ENCODE results near the gene TBCC. TPM values are rescaled to one million over a fixed set of nuclear protein-coding genes. Genes with fewer than 3 reads are reported as not detected.

TBCC gene
- total and polyA plus RNA-seq, 2 of the 13 experiments (the other 11 are each of a cell fraction or from before 2014, with no cell fraction given) = 14.8 to 36.1 TPM

DNA sequence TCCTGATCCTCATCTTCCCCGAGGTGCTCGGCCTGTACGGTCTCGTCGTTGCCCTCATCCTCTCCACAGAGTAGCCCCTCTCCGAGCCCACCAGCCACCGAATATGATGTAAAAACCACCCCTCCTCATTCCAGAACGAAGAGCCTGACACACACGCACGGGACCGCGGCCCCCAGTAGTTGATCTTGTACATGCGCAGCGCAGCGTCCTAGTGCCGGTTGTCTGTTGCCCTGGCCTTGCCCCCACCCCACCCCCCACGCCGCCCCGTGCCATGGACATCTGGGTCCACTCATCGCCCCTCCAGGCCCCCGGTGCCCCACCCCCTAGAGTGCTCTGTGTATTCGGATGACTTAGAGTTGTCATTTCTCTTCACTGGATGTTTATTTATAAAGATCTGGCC lies 18.3 kb downstream of the TBCC start:
- intact Hi-C loops (cut with micrococcal nuclease; ENCODE audit: unreplicated experiment) (loop anchor here (5.0 kb wide), 1 partner anchor 165 kb away; a partner anchor contains a TSS), in situ Hi-C loops (cut with HindIII; ENCODE audit: extremely low pct_ligation_motif_present, low pct_unique_long_range_greater_than_20kb) (loop anchor here (5.0 kb wide), 1 partner anchor 65 kb away; no protein-coding TSS in a partner anchor)
- ChIA-PET CTCF (ENCODE audit: low intra/inter-chr PET ratio, low total read pairs) (interaction anchor here (1.9 kb wide), 1 partner anchor 66 kb away, joined by 29 read pairs; no protein-coding TSS in a partner anchor), POLR2A (interaction anchor here (2.0 to 2.4 kb wide), 2 partner anchors 18 to 55 kb away, joined by 5 to 14 read pairs; partner anchors contain the start of gene TBCC)
- Histone ChIP-seq H3K36me3 (replicated peaks in 1 of 2; ENCODE audit: control insufficient read depth in 1 of 2, insufficient read depth in 2 of 2, low read length in 2 of 2) (no peaks in the 10 kb centered on the region), H3K27ac (ENCODE audit: extremely low read length, insufficient read depth, low read length) (no peak overlapping the region), H3K4me3 (replicated peaks in 1 of 3; ENCODE audit: insufficient read depth in 1 of 3, low read depth in 2 of 3, low read length in 3 of 3) (no peak overlapping the region), H3K4me1 (ENCODE audit: insufficient read depth, low read length) (peaks cover 20% of the 10 kb centered on the region), H3K9me3 (ENCODE audit: low read length) (no peaks in the 10 kb centered on the region), H2AFZ (ENCODE audit: low read length) (no peak overlapping the region), H3K4me2 (ENCODE audit: low read depth, low read length) (no peak overlapping the region), H3K9ac (ENCODE audit: insufficient read depth, low read depth, low read length) (no peak overlapping the region), H3K79me2 (ENCODE audit: insufficient read depth, low read length) (no peaks in the 10 kb centered on the region), H3K27me3 (ENCODE audit: control insufficient read depth in 1 of 2, insufficient read depth in 2 of 2, low read length in 2 of 2) (no peaks in the 10 kb centered on the region), H4K20me1 (ENCODE audit: insufficient read depth, low read length) (no peaks in the 10 kb centered on the region)
- 78% methylated on average over 21 of the region's 22 CpGs for WGBS (ENCODE audit: low lambda C conversion rate)
- DNase-seq (ENCODE audit: low spot score) (no peak), FAIRE-seq (no peak), ATAC-seq (no peak)
- no TSS peak for BruUV-seq (replicated peaks)
- TF ChIP-seq SP5 (CRISPR knock-in tag; IDR thresholded peaks at IDR 0.05; ENCODE audit: borderline replicate concordance, low read depth) = no peak
- TF ChIP-seq EED (CRISPR knock-in tag; IDR thresholded peaks at IDR 0.05) = no peak
- no peak for TF ChIP-seq ZNF512B (CRISPR knock-in tag; IDR thresholded peaks at IDR 0.05; ENCODE audit: borderline replicate concordance)
- TF ChIP-seq HMGXB3 (CRISPR knock-in tag; IDR thresholded peaks at IDR 0.05; ENCODE audit: borderline replicate concordance) = no peak
- TF ChIP-seq MXD4 (CRISPR knock-in tag; IDR thresholded peaks at IDR 0.05) = no peak
- TF ChIP-seq TRIM24 (CRISPR knock-in tag; IDR thresholded peaks at IDR 0.05) = no peak
- no peak for TF ChIP-seq GTF2F1 (IDR thresholded peaks at IDR 0.05; ENCODE audit: low read length)
- no peak for TF ChIP-seq ZNF501 (CRISPR knock-in tag; IDR thresholded peaks at IDR 0.05)
- no peak for TF ChIP-seq SMAD1 (CRISPR knock-in tag; IDR thresholded peaks at IDR 0.05; ENCODE audit: borderline replicate concordance, low read depth)
- no peak for TF ChIP-seq LCORL (IDR thresholded peaks at IDR 0.05)
- TF ChIP-seq LCORL (CRISPR knock-in tag; IDR thresholded peaks at IDR 0.05) = no peak
- TF ChIP-seq, protein P1, sequence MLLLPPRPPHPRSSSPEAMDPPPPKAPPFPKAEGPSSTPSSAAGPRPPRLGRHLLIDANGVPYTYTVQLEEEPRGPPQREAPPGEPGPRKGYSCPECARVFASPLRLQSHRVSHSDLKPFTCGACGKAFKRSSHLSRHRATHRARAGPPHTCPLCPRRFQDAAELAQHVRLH (CRISPR knock-in tag; IDR thresholded peaks at IDR 0.05; ENCODE audit: borderline replicate concordance, low read depth) = no peak
- no peak for TF ChIP-seq ZNF558 (CRISPR knock-in tag; IDR thresholded peaks at IDR 0.05; ENCODE audit: borderline replicate concordance)
- TF ChIP-seq ZNF552 (CRISPR knock-in tag; IDR thresholded peaks at IDR 0.05; ENCODE audit: borderline replicate concordance) = no peak
- TF ChIP-seq NAIF1 (CRISPR knock-in tag; IDR thresholded peaks at IDR 0.05; ENCODE audit: borderline replicate concordance) = no peak
- TF ChIP-seq ELK4 (CRISPR knock-in tag; IDR thresholded peaks at IDR 0.05; ENCODE audit: borderline replicate concordance) = no peak
- no peak for TF ChIP-seq TBX3 (IDR thresholded peaks at IDR 0.05; ENCODE audit: borderline replicate concordance)
